Right lobe of liver (tissue), 6 donors: ENCODE measurements around the gene GRID1. TPM values are rescaled to one million over a fixed set of nuclear protein-coding genes. Genes with fewer than 3 reads are reported as not detected.

Source experiments
- ATAC-seq, 4 donors: fragments of 200-7000 bp; cut with Tn5 transposase; one replicate each; pipeline ENCODE4 v1.9.1; 2020; ENCODE audit warnings: mild to moderate bottlenecking in 4 of 4, moderate library complexity in 4 of 4
- DNase-seq, 3 donors: peaks; one replicate each; pipeline ENCODE4 v3.0.0-alpha.2; 2020
- H3K27ac ChIP-seq, 3 donors: fragments of 200-600 bp; one replicate each; pipeline ENCODE4 v1.8.0; 2022
- H3K27me3 ChIP-seq, 2 donors: fragments of 200-600 bp; one replicate each; pipeline ENCODE4 v1.8.0; 2022
- H3K36me3 ChIP-seq, 4 donors: fragments of 200-600 bp; sonication (generic) in 1 of 4; one replicate each; pipeline versions ENCODE4 v1.5.1 to v1.8.0; 2017 to 2022; ENCODE audit warnings: control low read depth in 1 of 4
- H3K4me1 ChIP-seq, 4 donors: fragments of 200-600 bp; sonication (generic) in 1 of 4; one replicate each; pipeline versions ENCODE4 v1.5.1 to v1.8.0; 2017 to 2022; ENCODE audit warnings: control low read depth in 1 of 4
- H3K4me3 ChIP-seq, 3 donors: fragments of 200-600 bp; one replicate each; pipeline ENCODE4 v1.8.0; 2022
- H3K9me3 ChIP-seq, 4 donors: fragments of 200-600 bp; sonication (generic) in 1 of 4; one replicate each; pipeline versions ENCODE4 v1.5.1 to v1.8.0; 2017 to 2022; ENCODE audit warnings: control low read depth in 1 of 4
- CTCF ChIP-seq, 4 donors: fragments of 200-600 bp in 3 of 4; fragments of 450-650 bp in 1 of 4; IDR thresholded peaks; one replicate each; pipeline versions ENCODE4 v1.5.1 to v1.8.0; 2016 to 2022; ENCODE audit warnings: antibody characterized with exemption in 4 of 4, mild to moderate bottlenecking in 2 of 4
- POLR2A ChIP-seq: fragments of 450-650 bp; IDR thresholded peaks from one replicate; pipeline ENCODE4 v1.6.1; 2017; ENCODE audit warnings: antibody characterized with exemption, mild to moderate bottlenecking
- WGBS: methylation state at CpG from one replicate; pipeline ENCODE4 v1.1.6; 2018; ENCODE audit warnings: low coverage, low lambda C conversion rate; ENCODE audit not compliant: insufficient coverage; ENCODE audit errors: missing lambda C conversion rate; 5-methylcytosine and 5-hydroxymethylcytosine counted together
- intact Hi-C, 2 donors: fragments of 100-400 bp; cut with DNase I; formaldehyde crosslinking; loops; one replicate each; pipeline versions ENCODE4 v1.11.2 to v1.14.1; 2022
- total RNA-seq, 6 experiments: library from RNA; depleted of rRNA in 2 of 6; stranded (reverse); fragments of >200 nt in 2 of 6; fragmentation: NEBNext Ultra II Directional in 3 of 6; extraction: Animal tissue kit (Norgen Biotek cat#: 25700) in 3 of 6; gene quantifications; one replicate each; pipeline versions ENCODE4 v1.1.0 to v1.2.4, GENCODE V29; 2016 to 2023
- donor health status: DM: no; HTN: yes; CAD: no.
- donor health status: DM: no; HTN: no; CAD: no.
- donor health status: DM: no; HTN: no; CAD: no.
- donor health status: DM: no; HTN: yes; CAD: no.
- donor health status: DM: no; HTN: yes; CAD: no.

The GRID1 gene
- total RNA-seq, 6 experiments from 2014 or later, result 0.05 to 1.9 (median 0.81) TPM

GRCh38 chr10:86246279-86246940, 120.2 kb downstream of the GRID1 start:
- WGBS, result 54% methylated on average over 3 of the region's 8 CpGs
- ATAC-seq, result no peak

GRCh38 chr10:86245015-86245394, 121.6 kb downstream of the GRID1 start:
- intact Hi-C loops, result no loop called here

More at GRCh38 chr10:86246279-86246940, 120.2 kb downstream of the GRID1 start:
- Histone ChIP-seq H3K36me3 (no peaks in the 10 kb centered on the region), H3K27me3 (no peaks in the 10 kb centered on the region), H3K27ac (no peak overlapping the region), H3K9me3 (no peaks in the 10 kb centered on the region), H3K4me3 (no peak overlapping the region), H3K4me1 (no peaks in the 10 kb centered on the region)
- DNase-seq, result peak in 1 of 3 donors; percentile 41
- intact Hi-C loops, result no loop called here
- no peak for TF ChIP-seq POLR2A
- TF ChIP-seq CTCF (IDR thresholded peaks at IDR 0.05), result no peak

GRCh38 chr10:86244297-86245014, 122.1 kb downstream of the GRID1 start:
- ATAC-seq (no peak), DNase-seq (peak in 1 of 3 donors; percentile 36)
- H3K27ac ChIP-seq, result no peak overlapping the region
- H3K36me3 ChIP-seq, result no peaks in the 10 kb centered on the region
- intact Hi-C loops, result no loop called here
- no peaks in the 10 kb centered on the region for H3K9me3 ChIP-seq
- H3K4me3 ChIP-seq, result no peak overlapping the region
- no peaks in the 10 kb centered on the region for H3K27me3 ChIP-seq
- WGBS, result 60% methylated on average over 11 of the region's 16 CpGs
- no peaks in the 10 kb centered on the region for H3K4me1 ChIP-seq
- TF ChIP-seq POLR2A (no peak), CTCF (IDR thresholded peaks at IDR 0.05) (no peak)

More at GRCh38 chr10:86245015-86245394, 121.6 kb downstream of the GRID1 start:
- H3K9me3 ChIP-seq, result no peaks in the 10 kb centered on the region
- H3K27ac ChIP-seq, result no peak overlapping the region
- no peaks in the 10 kb centered on the region for H3K4me1 ChIP-seq
- TF ChIP-seq POLR2A (no peak), CTCF (IDR thresholded peaks at IDR 0.05) (no peak)
- no peaks in the 10 kb centered on the region for H3K27me3 ChIP-seq
- DNase-seq, result peak in 1 of 3 donors; percentile 3
- H3K4me3 ChIP-seq, result no peak overlapping the region
- WGBS, result 100% methylated on average over 2 of the region's 5 CpGs
- ATAC-seq, result no peak
- no peaks in the 10 kb centered on the region for H3K36me3 ChIP-seq

GRCh38 chr10:86243651-86244155, 122.9 kb downstream of the GRID1 start:
- ATAC-seq (no peak), DNase-seq (peak in 1 of 3 donors; percentile 30)
- Histone ChIP-seq H3K4me1 (no peaks in the 10 kb centered on the region), H3K36me3 (no peaks in the 10 kb centered on the region), H3K27ac (no peak overlapping the region), H3K27me3 (no peaks in the 10 kb centered on the region), H3K9me3 (no peaks in the 10 kb centered on the region), H3K4me3 (no peak overlapping the region)
- WGBS, result 91% methylated on average over 4 of the region's 10 CpGs
- TF ChIP-seq CTCF (IDR thresholded peaks at IDR 0.05) (no peak), POLR2A (no peak)
- intact Hi-C loops, result no loop called here
